ENCODE results near the gene COX4I1. TPM values are rescaled to one million over a fixed set of nuclear protein-coding genes. Genes with fewer than 3 reads are reported as not detected.

COX4I1 gene
- total RNA-seq, 1 experiment from 2014 or later = 814 TPM

DNA sequence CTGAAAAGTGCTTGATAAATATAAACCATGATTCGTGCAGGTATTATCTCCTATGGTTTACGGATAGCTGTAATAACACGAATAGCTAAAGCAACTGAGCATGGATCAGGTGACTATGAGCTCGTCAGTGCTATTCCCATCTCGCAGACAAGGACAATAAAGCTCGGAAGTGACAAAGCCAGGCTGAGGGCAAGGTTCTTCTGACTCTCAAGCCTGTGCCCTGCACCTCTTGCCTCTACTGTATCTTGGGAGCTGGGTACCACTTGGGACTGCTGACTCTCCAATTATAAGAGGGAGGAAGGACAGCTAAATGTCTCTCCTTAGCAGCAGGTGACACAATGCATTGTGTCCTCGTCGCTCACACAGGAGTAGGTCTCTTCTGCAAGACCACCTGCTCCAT lies 49.9 kb downstream of the COX4I1 start:
- H3K36me3 ChIP-seq (ENCODE audit: control insufficient read depth, insufficient read depth, low read length) = no peaks in the 10 kb centered on the region
- peaks cover 69% of the 10 kb centered on the region for H3K4me1 Mint-ChIP-seq (ENCODE audit: low read depth, unreplicated experiment)

DNA sequence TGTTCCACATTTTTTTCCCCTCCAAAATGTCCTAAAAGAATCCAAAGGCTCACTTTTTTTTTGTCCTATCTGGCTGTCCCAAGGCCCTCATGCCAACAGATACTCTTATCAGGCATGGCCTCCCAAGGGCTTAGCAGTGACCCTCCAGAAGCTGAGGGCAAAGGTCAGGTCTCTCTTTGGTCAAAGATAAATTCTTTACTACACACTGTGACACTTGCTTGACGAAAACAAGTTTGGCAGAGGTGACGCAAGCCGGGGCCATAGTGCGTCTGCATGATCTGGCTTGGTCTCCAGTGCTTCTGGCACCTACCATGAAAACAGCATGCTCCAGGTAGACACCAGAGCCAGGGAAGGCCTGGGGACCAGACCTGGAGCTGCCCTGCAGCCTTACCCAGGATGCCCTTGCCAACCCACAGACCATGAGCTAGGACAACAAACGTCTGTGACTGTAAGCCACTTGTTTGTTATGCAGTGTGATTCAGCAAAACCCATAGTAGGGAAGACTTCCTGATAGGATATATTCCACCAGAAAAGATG lies 50.9 kb downstream of the COX4I1 start:
- ChIA-PET POLR2A (no interaction called here), CTCF (interaction anchor here (1.2 to 1.9 kb wide), 2 partner anchors 29 to 31 kb away, joined by 5 to 10 read pairs; no protein-coding TSS in a partner anchor)
- TF ChIP-seq, protein P1, sequence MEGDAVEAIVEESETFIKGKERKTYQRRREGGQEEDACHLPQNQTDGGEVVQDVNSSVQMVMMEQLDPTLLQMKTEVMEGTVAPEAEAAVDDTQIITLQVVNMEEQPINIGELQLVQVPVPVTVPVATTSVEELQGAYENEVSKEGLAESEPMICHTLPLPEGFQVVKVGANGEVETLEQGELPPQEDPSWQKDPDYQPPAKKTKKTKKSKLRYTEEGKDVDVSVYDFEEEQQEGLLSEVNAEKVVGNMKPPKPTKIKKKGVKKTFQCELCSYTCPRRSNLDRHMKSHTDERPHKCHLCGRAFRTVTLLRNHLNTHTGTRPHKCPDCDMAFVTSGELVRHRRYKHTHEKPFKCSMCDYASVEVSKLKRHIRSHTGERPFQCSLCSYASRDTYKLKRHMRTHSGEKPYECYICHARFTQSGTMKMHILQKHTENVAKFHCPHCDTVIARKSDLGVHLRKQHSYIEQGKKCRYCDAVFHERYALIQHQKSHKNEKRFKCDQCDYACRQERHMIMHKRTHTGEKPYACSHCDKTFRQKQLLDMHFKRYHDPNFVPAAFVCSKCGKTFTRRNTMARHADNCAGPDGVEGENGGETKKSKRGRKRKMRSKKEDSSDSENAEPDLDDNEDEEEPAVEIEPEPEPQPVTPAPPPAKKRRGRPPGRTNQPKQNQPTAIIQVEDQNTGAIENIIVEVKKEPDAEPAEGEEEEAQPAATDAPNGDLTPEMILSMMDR (IDR thresholded peaks at IDR 0.05; ENCODE audit: insufficient read depth in 1 of 2, low read depth in 1 of 2, low read length in 1 of 2, severe bottlenecking in 1 of 2, unreplicated experiment in 1 of 2) = no peak
- Histone ChIP-seq H3K27me3 (replicated peaks; ENCODE audit: control insufficient read depth, insufficient read depth, low read length) (no peaks in the 10 kb centered on the region), H3K4me3 (ENCODE audit: low read depth, low read length) (no peak overlapping the region), H3K4me1 (peaks cover 55% of the 10 kb centered on the region), H3K9me3 (peaks cover 4% of the 10 kb centered on the region; the same call in 1 of the 2 replicates), H3K36me3 (ENCODE audit: control insufficient read depth, insufficient read depth, low read length) (no peaks in the 10 kb centered on the region)
- DNase-seq = peak; percentile 93 to 94
- Mint-ChIP-seq H3K36me3 (ENCODE audit: insufficient read depth, unreplicated experiment) (peaks cover 11% of the 10 kb centered on the region), H3K27ac (ENCODE audit: unreplicated experiment) (peak overlapping the region; percentile 44), H3K27me3 (ENCODE audit: insufficient read depth, unreplicated experiment) (no peaks in the 10 kb centered on the region), H3K9me3 (ENCODE audit: unreplicated experiment) (peaks cover 2% of the 10 kb centered on the region), H3K4me3 (ENCODE audit: unreplicated experiment) (peak overlapping the region; percentile 3), H3K4me1 (ENCODE audit: low read depth, unreplicated experiment) (peaks cover 61% of the 10 kb centered on the region)
- intact Hi-C loops (cut with micrococcal nuclease; ENCODE audit: unreplicated experiment) = loop anchor here (1.0 to 2.0 kb wide), 4 partner anchors 20 to 124 kb away; no protein-coding TSS in a partner anchor
- BruUV-seq (replicated peaks) = no TSS peak

More for the DNA sequence above, 49.9 kb downstream of the COX4I1 start:
- no peak overlapping the region for H3K4me3 Mint-ChIP-seq (ENCODE audit: unreplicated experiment)
- DNase-seq = peak in 1 of 2 experiments; percentile 17
- H3K27ac Mint-ChIP-seq (ENCODE audit: unreplicated experiment) = peak overlapping the region; percentile 44
- CTCF ChIA-PET = interaction anchor here (0.7 to 1.9 kb wide), 2 partner anchors 13 to 28 kb away, joined by 3 to 10 read pairs; no protein-coding TSS in a partner anchor
- POLR2A ChIA-PET = interaction anchor here (0.7 kb wide), 1 partner anchor 125 kb away, joined by 3 read pairs; no protein-coding TSS in a partner anchor
- TF ChIP-seq, protein P1 (IDR thresholded peaks at IDR 0.05; ENCODE audit: insufficient read depth in 1 of 2, low read depth in 1 of 2, low read length in 1 of 2, severe bottlenecking in 1 of 2, unreplicated experiment in 1 of 2) = no peak
- no TSS peak for BruUV-seq (replicated peaks)
- intact Hi-C loops (cut with micrococcal nuclease; ENCODE audit: unreplicated experiment) = no loop called here
- Histone ChIP-seq H3K9me3 (no peaks in the 10 kb centered on the region), H3K27me3 (replicated peaks; ENCODE audit: control insufficient read depth, insufficient read depth, low read length) (no peaks in the 10 kb centered on the region), H3K4me3 (ENCODE audit: low read depth, low read length) (no peak overlapping the region), H3K4me1 (peaks cover 58% of the 10 kb centered on the region)
- no peaks in the 10 kb centered on the region for H3K9me3 Mint-ChIP-seq (ENCODE audit: unreplicated experiment)
- no peaks in the 10 kb centered on the region for H3K27me3 Mint-ChIP-seq (ENCODE audit: insufficient read depth, unreplicated experiment)
- peaks cover 17% of the 10 kb centered on the region for H3K36me3 Mint-ChIP-seq (ENCODE audit: insufficient read depth, unreplicated experiment)

DNA sequence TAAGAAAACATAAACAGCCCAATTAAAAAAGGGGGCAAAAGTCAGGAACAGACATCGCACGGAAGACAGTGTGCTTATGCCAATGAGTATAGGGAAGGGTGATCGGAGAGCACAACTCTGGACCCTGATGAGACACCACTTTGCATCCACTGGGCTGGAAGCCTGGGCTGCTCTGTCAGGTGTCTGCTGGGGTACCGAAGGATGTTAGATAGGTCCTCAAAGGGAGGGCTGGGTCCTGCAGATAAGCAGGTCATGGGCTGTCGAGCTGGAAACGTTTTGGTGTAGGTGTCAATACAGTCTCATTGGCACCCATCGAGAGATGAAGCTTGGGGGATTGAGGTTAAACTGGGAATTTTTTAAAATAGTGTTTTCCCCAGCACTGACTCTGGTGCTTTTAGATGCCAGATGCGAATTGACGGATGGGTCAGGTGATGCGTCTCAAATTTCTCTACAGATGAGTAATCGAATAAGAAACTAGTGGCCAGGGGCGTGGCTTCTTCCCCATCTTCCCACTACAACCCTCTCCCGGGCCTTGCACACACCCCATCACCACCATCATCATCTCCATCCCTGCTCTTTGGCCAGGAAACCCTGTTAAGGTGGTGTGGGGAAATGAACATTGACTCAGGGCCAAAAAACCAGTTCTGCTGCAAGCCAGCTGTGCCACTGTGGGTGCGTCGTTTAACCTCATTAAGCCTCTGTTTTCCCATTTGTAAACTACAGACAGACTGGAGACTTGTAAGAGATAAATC lies 51.7 kb downstream of the COX4I1 start:
- CTCF ChIA-PET = interaction anchor here (0.8 to 1.9 kb wide), 2 partner anchors 19 to 30 kb away, joined by 3 to 10 read pairs; no protein-coding TSS in a partner anchor
- no TSS peak for BruUV-seq (replicated peaks)
- Mint-ChIP-seq H3K4me3 (ENCODE audit: unreplicated experiment) (no peak overlapping the region), H3K27ac (ENCODE audit: unreplicated experiment) (peak overlapping the region; percentile 44), H3K9me3 (ENCODE audit: unreplicated experiment) (peaks cover 10% of the 10 kb centered on the region), H3K4me1 (ENCODE audit: low read depth, unreplicated experiment) (peaks cover 61% of the 10 kb centered on the region), H3K27me3 (ENCODE audit: insufficient read depth, unreplicated experiment) (no peaks in the 10 kb centered on the region), H3K36me3 (ENCODE audit: insufficient read depth, unreplicated experiment) (peaks cover 15% of the 10 kb centered on the region)
- Histone ChIP-seq H3K4me3 (ENCODE audit: low read depth, low read length) (no peak overlapping the region), H3K9me3 (peaks cover 4% of the 10 kb centered on the region; the same call in 1 of the 2 replicates), H3K36me3 (ENCODE audit: control insufficient read depth, insufficient read depth, low read length) (no peaks in the 10 kb centered on the region), H3K4me1 (peaks cover 55% of the 10 kb centered on the region), H3K27me3 (replicated peaks; ENCODE audit: control insufficient read depth, insufficient read depth, low read length) (no peaks in the 10 kb centered on the region)
- POLR2A ChIA-PET = no interaction called here
- TF ChIP-seq, protein P1 (IDR thresholded peaks at IDR 0.05; ENCODE audit: insufficient read depth in 1 of 2, low read depth in 1 of 2, low read length in 1 of 2, severe bottlenecking in 1 of 2, unreplicated experiment in 1 of 2) = no peak
- intact Hi-C loops (cut with micrococcal nuclease; ENCODE audit: unreplicated experiment) = loop anchor here (2.0 kb wide), 1 partner anchor 124 kb away; no protein-coding TSS in a partner anchor
- DNase-seq = peak in 1 of 2 experiments; percentile 29
